Aorta (tissue), 5 donors: ENCODE measurements around the gene PUM1. TPM values are rescaled to one million over a fixed set of nuclear protein-coding genes. Genes with fewer than 3 reads are reported as not detected.

Experiments used
- ATAC-seq: fragments of 200-7000 bp; cut with Tn5 transposase; one replicate; pipeline ENCODE4 v1.9.1; 2022; ENCODE audit warnings: moderate library complexity; ENCODE audit not compliant: low FRiP score
- DNase-seq, 2 donors: peaks; one replicate each; pipeline ENCODE4 v3.0.0-alpha.2; 2020
- H3K27ac ChIP-seq, 2 donors: one replicate each; pipeline ENCODE4 v1.5.1; 2013; ENCODE audit warnings: low read length in 2 of 2, mild to moderate bottlenecking in 2 of 2, moderate library complexity in 2 of 2, control low read depth in 1 of 2, inconsistent platforms in 1 of 2, low read depth in 1 of 2
- H3K27me3 ChIP-seq, 2 donors: one replicate each; pipeline ENCODE4 v1.6.1; 2013; ENCODE audit warnings: control low read depth in 1 of 2, low read length in 1 of 2, mild to moderate bottlenecking in 1 of 2, moderate library complexity in 1 of 2; ENCODE audit not compliant: insufficient read depth in 2 of 2, control insufficient read depth in 1 of 2
- H3K36me3 ChIP-seq, 2 donors: one replicate each; pipeline ENCODE4 v1.6.1; 2013; ENCODE audit warnings: control low read depth in 1 of 2, low read length in 1 of 2, mild to moderate bottlenecking in 1 of 2; ENCODE audit not compliant: insufficient read depth in 2 of 2, control insufficient read depth in 1 of 2
- H3K4me1 ChIP-seq, 2 donors: one replicate each; pipeline ENCODE4 v1.6.1; 2013; ENCODE audit warnings: low read length in 2 of 2, control low read depth in 1 of 2, mild to moderate bottlenecking in 1 of 2, moderate library complexity in 1 of 2; ENCODE audit not compliant: insufficient read depth in 2 of 2, control insufficient read depth in 1 of 2
- H3K4me3 ChIP-seq, 2 donors: one replicate each; pipeline ENCODE4 v1.5.1; 2013; ENCODE audit warnings: low read length in 2 of 2, control low read depth in 1 of 2, mild to moderate bottlenecking in 1 of 2
- H3K9me3 ChIP-seq: one replicate; pipeline ENCODE4 v1.6.1; 2013; ENCODE audit warnings: mild to moderate bottlenecking, low read length; ENCODE audit not compliant: control insufficient read depth
- WGBS, 2 donors: extraction: QIAGEN DNeasy Blood & Tissue Kit; methylation state at CpG; one replicate each; pipeline ENCODE4 v1.1.7; 2013; 5-methylcytosine and 5-hydroxymethylcytosine counted together
- intact Hi-C, 2 donors: fragments of 100-400 bp; cut with DNase I; formaldehyde crosslinking; loops; one replicate each; pipeline versions ENCODE4 v1.14.2 to v1.15.0; 2022
- polyA plus RNA-seq, 2 donors: library from polyadenylated mRNA; stranded (reverse); fragments of 200-250 nt; gene quantifications; one replicate each; pipeline ENCODE4 v1.2.3, GENCODE V29; 2013
- total RNA-seq, 2 donors: library from RNA; stranded (reverse); fragmentation: NEBNext Ultra II Directional; extraction: Animal tissue kit (Norgen Biotek cat#: 25700); gene quantifications; one replicate each; pipeline ENCODE4 v1.2.1, GENCODE V29; 2021
- donor health status: healthy with polysubstance abuse.
- donor health status: Bipolar disorder and iron deficiency.
- donor health status: DM: no; HTN: no; CAD: no.
- donor health status: DM: no; HTN: no; CAD: no.
- donor health status: DM: yes; HTN: yes; CAD: no.

Gene PUM1
- total and polyA plus RNA-seq, 4 donors = 13.1 to 120 (median 63.2) TPM

GRCh38 chr1:30984991-30985503 lies 80.5 kb downstream of the PUM1 start:
- DNase-seq (no peak), ATAC-seq (no peak)
- H3K27ac ChIP-seq = no peak overlapping the region
- WGBS, 2 donors = 69 to 72% methylated on average over 4 of the region's 4 CpGs
- intact Hi-C loops = no loop called here
- no peaks in the 10 kb centered on the region for H3K27me3 ChIP-seq
- no peaks in the 10 kb centered on the region for H3K36me3 ChIP-seq
- H3K4me1 ChIP-seq = peaks cover 1 to 8% of the 10 kb centered on the region in 2 donors
- H3K4me3 ChIP-seq = no peak overlapping the region
- H3K9me3 ChIP-seq = no peaks in the 10 kb centered on the region

- H3K4me3 ChIP-seq = no peak overlapping the region
- peaks cover 1 to 8% of the 10 kb centered on the region in 2 donors for H3K4me1 ChIP-seq
- peaks cover under 1 to 3% of the 10 kb centered on the region in 2 donors for H3K36me3 ChIP-seq
- no peaks in the 10 kb centered on the region for H3K9me3 ChIP-seq
- DNase-seq (no peak), ATAC-seq (peak; percentile 40)
- intact Hi-C loops = no loop called here
- no peaks in the 10 kb centered on the region for H3K27me3 ChIP-seq
- 21 to 38% methylated on average over 4 of the region's 4 CpGs for WGBS, 2 donors
- H3K27ac ChIP-seq = no peak overlapping the region
These were observed 81.2 kb downstream of the PUM1 start for GRCh38 chr1:30984165-30984889.

GRCh38 chr1:30982937-30983336 lies 82.6 kb downstream of the PUM1 start:
- intact Hi-C loops = no loop called here
- Histone ChIP-seq H3K9me3 (no peaks in the 10 kb centered on the region), H3K4me1 (peaks cover 1 to 8% of the 10 kb centered on the region in 2 donors), H3K27me3 (no peaks in the 10 kb centered on the region), H3K36me3 (peaks cover 3 to 6% of the 10 kb centered on the region in 2 donors), H3K27ac (no peak overlapping the region), H3K4me3 (no peak overlapping the region)
- peak; percentile 39 for ATAC-seq
- no peak for DNase-seq
- WGBS, 2 donors = 1 to 4% methylated on average over 1 of the region's 1 CpG

- no peak overlapping the region for H3K27ac ChIP-seq
- ATAC-seq (no peak), DNase-seq (no peak)
- H3K4me3 ChIP-seq = no peak overlapping the region
- H3K9me3 ChIP-seq = no peaks in the 10 kb centered on the region
- intact Hi-C loops = no loop called here
- H3K27me3 ChIP-seq = no peaks in the 10 kb centered on the region
- peaks cover 1 to 8% of the 10 kb centered on the region in 2 donors for H3K4me1 ChIP-seq
- peaks cover 3 to 6% of the 10 kb centered on the region in 2 donors for H3K36me3 ChIP-seq
These were observed 83.1 kb downstream of the PUM1 start for GRCh38 chr1:30982431-30982830.

- WGBS, 2 donors = 81 to 89% methylated on average over 6 of the region's 6 CpGs
- H3K9me3 ChIP-seq = no peaks in the 10 kb centered on the region
- DNase-seq (no peak), ATAC-seq (no peak)
- H3K4me3 ChIP-seq = no peak overlapping the region
- H3K36me3 ChIP-seq = peaks cover 3 to 6% of the 10 kb centered on the region in 2 donors
- H3K27me3 ChIP-seq = no peaks in the 10 kb centered on the region
- no peak overlapping the region for H3K27ac ChIP-seq
- intact Hi-C loops = no loop called here
- peaks cover 4 to 9% of the 10 kb centered on the region in 2 donors for H3K4me1 ChIP-seq
These were observed 84.3 kb downstream of the PUM1 start for GRCh38 chr1:30981172-30981571.

- H3K27me3 ChIP-seq = no peaks in the 10 kb centered on the region
- no peak overlapping the region for H3K4me3 ChIP-seq
- ATAC-seq = no peak
- H3K4me1 ChIP-seq = peaks cover 2 to 4% of the 10 kb centered on the region in 2 donors
- no peaks in the 10 kb centered on the region for H3K9me3 ChIP-seq
- intact Hi-C loops = no loop called here
- H3K36me3 ChIP-seq = peaks cover 3 to 6% of the 10 kb centered on the region in 2 donors
- DNase-seq = no peak
- H3K27ac ChIP-seq = no peak overlapping the region
- WGBS, 2 donors = 92 to 95% methylated on average over 2 of the region's 2 CpGs
These were observed 88.0 kb downstream of the PUM1 start for GRCh38 chr1:30977511-30977910.

- Histone ChIP-seq H3K9me3 (no peaks in the 10 kb centered on the region), H3K4me3 (no peak overlapping the region), H3K27ac (no peak overlapping the region), H3K27me3 (no peaks in the 10 kb centered on the region), H3K36me3 (peaks cover 3 to 6% of the 10 kb centered on the region in 2 donors), H3K4me1 (peaks cover 2 to 4% of the 10 kb centered on the region in 2 donors)
- no peak for DNase-seq
- intact Hi-C loops = no loop called here
- ATAC-seq = peak; percentile 15
- WGBS, 2 donors = 75 to 76% methylated on average over 5 of the region's 5 CpGs
These were observed 88.4 kb downstream of the PUM1 start for GRCh38 chr1:30977105-30977504.

GRCh38 chr1:30976143-30976542 lies 89.4 kb downstream of the PUM1 start:
- DNase-seq (no peak), ATAC-seq (no peak)
- no peaks in the 10 kb centered on the region for H3K9me3 ChIP-seq
- peaks cover 2 to 4% of the 10 kb centered on the region in 2 donors for H3K4me1 ChIP-seq
- H3K27me3 ChIP-seq = no peaks in the 10 kb centered on the region
- intact Hi-C loops = no loop called here
- H3K27ac ChIP-seq = no peak overlapping the region
- H3K4me3 ChIP-seq = no peak overlapping the region
- peaks cover 3 to 6% of the 10 kb centered on the region in 2 donors for H3K36me3 ChIP-seq
- WGBS, 2 donors = 0% methylated on average over 2 of the region's 2 CpGs

GRCh38 chr1:30975217-30975616 lies 90.3 kb downstream of the PUM1 start:
- Histone ChIP-seq H3K27ac (no peak overlapping the region), H3K9me3 (no peaks in the 10 kb centered on the region), H3K27me3 (no peaks in the 10 kb centered on the region), H3K4me1 (peaks cover 2 to 4% of the 10 kb centered on the region in 2 donors), H3K4me3 (no peak overlapping the region), H3K36me3 (peaks cover 3 to 6% of the 10 kb centered on the region in 2 donors)
- no peak for DNase-seq
- no peak for ATAC-seq
- 92 to 93% methylated on average over 3 of the region's 3 CpGs for WGBS, 2 donors
- intact Hi-C loops = no loop called here
